ENCODE data around the gene ZFYVE9. TPM values are rescaled to one million over a fixed set of nuclear protein-coding genes. Genes with fewer than 3 reads are reported as not detected.

Gene ZFYVE9
- total RNA-seq, 1 donor from 2014 or later: 16.5 TPM

- no peaks in the 10 kb centered on the region for H3K79me2 ChIP-seq (ENCODE audit: insufficient read depth, low read length)
- FAIRE-seq: no peak
These were observed 126.5 kb downstream of the ZFYVE9 start for GRCh38 chr1:52268372-52268771.

GRCh38 chr1:52281518-52281917, 139.6 kb downstream of the ZFYVE9 start:
- H4K20me1 ChIP-seq (ENCODE audit: insufficient read depth, low read length): no peaks in the 10 kb centered on the region
- no peaks in the 10 kb centered on the region for H3K36me3 ChIP-seq (ENCODE audit: insufficient read depth, low read length)
- H3K4me1 ChIP-seq (ENCODE audit: insufficient read depth, low read length): no peaks in the 10 kb centered on the region
- no peaks in the 10 kb centered on the region for H3K36me3 Mint-ChIP-seq (ENCODE audit: low read depth, unreplicated experiment)
- FAIRE-seq (peak; percentile 73), DNase-seq (ENCODE audit: low read depth) (peak; percentile 71)
- TF ChIP-seq EZH2 (IDR thresholded peaks at IDR 0.05; ENCODE audit: insufficient read depth, low read length) (no peak), CTCF (IDR thresholded peaks at IDR 0.05; ENCODE audit: insufficient read depth, low read depth, low read length) (no peak)
- no peak overlapping the region for H3K4me2 ChIP-seq (ENCODE audit: low read length)
- no peak overlapping the region for H3K27ac ChIP-seq (ENCODE audit: low read depth, low read length)
- H3K27ac Mint-ChIP-seq (ENCODE audit: unreplicated experiment): no peak overlapping the region
- no peaks in the 10 kb centered on the region for H3K79me2 ChIP-seq (ENCODE audit: insufficient read depth, low read length)
- no peaks in the 10 kb centered on the region for H3K9me3 ChIP-seq (ENCODE audit: insufficient read depth, low read depth, low read length)
- H3K9ac ChIP-seq (ENCODE audit: low read length): no peak overlapping the region
- peaks cover 2% of the 10 kb centered on the region for H3K4me1 Mint-ChIP-seq (ENCODE audit: low read depth, unreplicated experiment)
- H3K9me3 Mint-ChIP-seq (ENCODE audit: unreplicated experiment): no peaks in the 10 kb centered on the region
- no peaks in the 10 kb centered on the region for H3K27me3 Mint-ChIP-seq (ENCODE audit: low read depth, unreplicated experiment)
- H2AFZ ChIP-seq (ENCODE audit: low read depth, low read length): no peak overlapping the region
- no peak overlapping the region for H3K4me3 Mint-ChIP-seq (ENCODE audit: unreplicated experiment)
- H3K4me3 ChIP-seq (ENCODE audit: insufficient read depth, low read depth, low read length): no peak overlapping the region
- H3K27me3 ChIP-seq (ENCODE audit: insufficient read depth, low read length): no peaks in the 10 kb centered on the region

More at GRCh38 chr1:52268372-52268771, 126.5 kb downstream of the ZFYVE9 start:
- H3K36me3 ChIP-seq (ENCODE audit: insufficient read depth, low read length): no peaks in the 10 kb centered on the region
- H3K4me3 ChIP-seq (ENCODE audit: insufficient read depth, low read depth, low read length): no peak overlapping the region
- no peak overlapping the region for H3K4me2 ChIP-seq (ENCODE audit: low read length)
- H3K27ac ChIP-seq (ENCODE audit: low read depth, low read length): no peak overlapping the region
- H3K9me3 ChIP-seq (ENCODE audit: insufficient read depth, low read depth, low read length): no peaks in the 10 kb centered on the region
- no peak overlapping the region for H2AFZ ChIP-seq (ENCODE audit: low read depth, low read length)
- no peaks in the 10 kb centered on the region for H3K27me3 Mint-ChIP-seq (ENCODE audit: low read depth, unreplicated experiment)
- H3K4me3 Mint-ChIP-seq (ENCODE audit: unreplicated experiment): no peak overlapping the region
- no peak overlapping the region for H3K9ac ChIP-seq (ENCODE audit: low read length)
- H3K27me3 ChIP-seq (ENCODE audit: insufficient read depth, low read length): no peaks in the 10 kb centered on the region
- H4K20me1 ChIP-seq (ENCODE audit: insufficient read depth, low read length): no peaks in the 10 kb centered on the region
- peak overlapping the region; percentile 47 for H3K27ac Mint-ChIP-seq (ENCODE audit: unreplicated experiment)
- H3K9me3 Mint-ChIP-seq (ENCODE audit: unreplicated experiment): no peaks in the 10 kb centered on the region
- H3K4me1 ChIP-seq (ENCODE audit: insufficient read depth, low read length): no peaks in the 10 kb centered on the region
- DNase-seq (ENCODE audit: low read depth): peak; percentile 6
- TF ChIP-seq CTCF (IDR thresholded peaks at IDR 0.05; ENCODE audit: insufficient read depth, low read depth, low read length) (no peak), EZH2 (IDR thresholded peaks at IDR 0.05; ENCODE audit: insufficient read depth, low read length) (no peak)
- peaks cover 2% of the 10 kb centered on the region for H3K36me3 Mint-ChIP-seq (ENCODE audit: low read depth, unreplicated experiment)
- H3K4me1 Mint-ChIP-seq (ENCODE audit: low read depth, unreplicated experiment): peaks cover 4% of the 10 kb centered on the region

GRCh38 chr1:52288286-52288685, 146.4 kb downstream of the ZFYVE9 start:
- Histone ChIP-seq H4K20me1 (ENCODE audit: insufficient read depth, low read length) (no peaks in the 10 kb centered on the region), H3K4me3 (ENCODE audit: insufficient read depth, low read depth, low read length) (no peak overlapping the region), H2AFZ (ENCODE audit: low read depth, low read length) (no peak overlapping the region), H3K4me2 (ENCODE audit: low read length) (no peak overlapping the region), H3K9ac (ENCODE audit: low read length) (no peak overlapping the region), H3K27ac (ENCODE audit: low read depth, low read length) (no peak overlapping the region), H3K27me3 (ENCODE audit: insufficient read depth, low read length) (no peaks in the 10 kb centered on the region), H3K36me3 (ENCODE audit: insufficient read depth, low read length) (no peaks in the 10 kb centered on the region), H3K4me1 (ENCODE audit: insufficient read depth, low read length) (no peaks in the 10 kb centered on the region), H3K79me2 (ENCODE audit: insufficient read depth, low read length) (no peaks in the 10 kb centered on the region), H3K9me3 (ENCODE audit: insufficient read depth, low read depth, low read length) (no peaks in the 10 kb centered on the region)
- Mint-ChIP-seq H3K27ac (ENCODE audit: unreplicated experiment) (no peak overlapping the region), H3K4me3 (ENCODE audit: unreplicated experiment) (no peak overlapping the region), H3K36me3 (ENCODE audit: low read depth, unreplicated experiment) (no peaks in the 10 kb centered on the region), H3K9me3 (ENCODE audit: unreplicated experiment) (no peaks in the 10 kb centered on the region), H3K27me3 (ENCODE audit: low read depth, unreplicated experiment) (no peaks in the 10 kb centered on the region), H3K4me1 (ENCODE audit: low read depth, unreplicated experiment) (no peaks in the 10 kb centered on the region)
- FAIRE-seq (no peak), DNase-seq (ENCODE audit: low read depth) (peak; percentile 65)
- no peak for TF ChIP-seq CTCF (IDR thresholded peaks at IDR 0.05; ENCODE audit: insufficient read depth, low read depth, low read length)
- TF ChIP-seq EZH2 (IDR thresholded peaks at IDR 0.05; ENCODE audit: insufficient read depth, low read length): no peak

Measured in astrocyte (in vitro differentiated cells and primary cell).